Measurements from ENCODE around the gene CBLC.
A peak's percentile ranks its signal among the peaks of the same experiment; 100 is the strongest.

DNA sequence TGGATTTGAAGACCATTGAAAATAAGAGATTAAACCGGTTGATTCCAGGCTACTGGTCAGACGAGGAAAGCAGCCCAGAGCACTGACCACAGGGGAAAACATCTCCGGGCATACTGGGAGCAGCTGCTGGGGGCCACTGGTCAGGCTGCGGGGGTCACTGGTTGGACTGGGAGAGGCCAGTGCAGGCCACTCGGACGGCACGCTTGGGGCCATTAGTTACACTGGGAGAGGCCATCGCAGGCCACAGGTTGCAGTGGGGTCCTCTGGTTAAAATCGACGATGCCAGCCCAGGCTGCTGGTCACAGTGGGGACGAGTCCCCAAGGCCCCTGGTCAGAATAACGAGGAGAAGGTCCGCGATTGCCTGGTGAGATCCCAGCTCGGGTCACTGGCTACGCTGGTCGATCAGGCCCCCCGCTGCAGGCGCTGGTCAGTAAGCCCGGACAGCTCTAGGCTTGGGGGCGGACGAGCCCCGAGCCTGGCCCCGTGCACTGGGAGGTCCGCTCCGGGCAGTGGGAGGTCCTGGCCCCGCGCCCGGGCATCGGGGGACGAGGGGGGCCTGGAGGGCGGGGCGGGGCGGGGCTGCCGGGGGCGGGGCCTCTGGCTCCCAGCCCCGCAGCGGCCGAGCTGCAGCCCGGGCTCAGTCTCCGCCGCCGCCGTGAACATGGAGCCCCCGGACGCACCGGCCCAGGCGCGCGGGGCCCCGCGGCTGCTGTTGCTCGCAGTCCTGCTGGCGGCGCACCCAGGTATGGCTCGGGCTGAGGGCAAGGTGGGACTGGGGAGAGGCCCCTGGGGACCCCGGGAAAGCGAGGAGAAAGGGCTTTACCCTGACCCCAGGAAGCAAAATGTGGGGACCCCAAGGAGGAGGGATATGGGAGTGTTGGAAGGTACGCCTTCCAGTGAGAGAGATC, 31.0 kb downstream of the CBLC start, which contains the start of gene BCAM:
- TF ChIP-seq, protein P1, sequence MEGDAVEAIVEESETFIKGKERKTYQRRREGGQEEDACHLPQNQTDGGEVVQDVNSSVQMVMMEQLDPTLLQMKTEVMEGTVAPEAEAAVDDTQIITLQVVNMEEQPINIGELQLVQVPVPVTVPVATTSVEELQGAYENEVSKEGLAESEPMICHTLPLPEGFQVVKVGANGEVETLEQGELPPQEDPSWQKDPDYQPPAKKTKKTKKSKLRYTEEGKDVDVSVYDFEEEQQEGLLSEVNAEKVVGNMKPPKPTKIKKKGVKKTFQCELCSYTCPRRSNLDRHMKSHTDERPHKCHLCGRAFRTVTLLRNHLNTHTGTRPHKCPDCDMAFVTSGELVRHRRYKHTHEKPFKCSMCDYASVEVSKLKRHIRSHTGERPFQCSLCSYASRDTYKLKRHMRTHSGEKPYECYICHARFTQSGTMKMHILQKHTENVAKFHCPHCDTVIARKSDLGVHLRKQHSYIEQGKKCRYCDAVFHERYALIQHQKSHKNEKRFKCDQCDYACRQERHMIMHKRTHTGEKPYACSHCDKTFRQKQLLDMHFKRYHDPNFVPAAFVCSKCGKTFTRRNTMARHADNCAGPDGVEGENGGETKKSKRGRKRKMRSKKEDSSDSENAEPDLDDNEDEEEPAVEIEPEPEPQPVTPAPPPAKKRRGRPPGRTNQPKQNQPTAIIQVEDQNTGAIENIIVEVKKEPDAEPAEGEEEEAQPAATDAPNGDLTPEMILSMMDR (IDR thresholded peaks at IDR 0.05) = no peak
- peak in 1 of 2 donors; percentile 36 for TF ChIP-seq POLR2A (IDR thresholded peaks at IDR 0.05)
